Cardiac fibroblast (primary cell): ENCODE results near the gene SH2D2A.
A peak's percentile ranks its signal among the peaks of the same experiment; 100 is the strongest.

Source experiments
- DNase-seq, 2 donors: peaks; one replicate each; pipeline versions ENCODE4 v3.0.0 to v3.0.0-alpha.2; 2010; ENCODE audit warnings: low read depth in 2 of 2
- H3K4me3 ChIP-seq, 2 donors: replicated peaks in 1 of 2; 1 replicate in 1 of 2; 2 replicates in 1 of 2; pipeline ENCODE4 v1.5.1; 2011; ENCODE audit warnings: low read depth in 2 of 2, low read length in 2 of 2, mild to moderate bottlenecking in 2 of 2, moderate library complexity in 1 of 2
- CTCF ChIP-seq: IDR thresholded peaks from one replicate; pipeline ENCODE4 v1.5.1; 2011; ENCODE audit warnings: low read depth, mild to moderate bottlenecking, low read length, inconsistent platforms

Gene SH2D2A

GRCh38 chr1:156838972-156839371, 22.3 kb upstream of the SH2D2A start:
- H3K4me3 ChIP-seq = no peak overlapping the region
- peak; percentile 24 to 30 for DNase-seq
- TF ChIP-seq CTCF = peak; percentile 90

DNA sequence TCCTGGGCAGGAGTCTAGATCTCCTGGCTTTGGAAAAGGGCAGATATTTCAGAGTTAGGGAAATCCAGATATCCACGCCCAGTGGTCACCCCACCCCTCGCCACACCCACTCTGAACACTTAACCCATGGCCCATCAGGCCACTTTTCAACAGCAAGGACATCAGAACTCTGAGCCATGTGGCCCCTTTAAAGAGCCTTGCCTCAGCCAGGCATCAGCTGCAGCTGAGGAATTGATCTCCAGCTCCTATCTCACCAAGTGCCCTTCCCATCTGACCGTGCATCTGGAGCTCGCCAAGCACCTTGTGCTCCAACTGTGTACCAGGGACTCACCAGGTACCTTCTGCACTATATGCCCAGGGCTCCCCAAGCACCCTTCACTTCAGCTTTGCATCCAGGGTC, 20.2 kb upstream of the SH2D2A start:
- H3K4me3 ChIP-seq = no peak overlapping the region
- no peak for DNase-seq
- no peak for TF ChIP-seq CTCF

- no peak for DNase-seq
- H3K4me3 ChIP-seq = no peak overlapping the region
- TF ChIP-seq CTCF = no peak
Observed at GRCh38 chr1:156836041-156836654, 19.5 kb upstream of the SH2D2A start.

- TF ChIP-seq CTCF = no peak
- no peak overlapping the region for H3K4me3 ChIP-seq
- DNase-seq = no peak
Observed at GRCh38 chr1:156834322-156834721, 17.7 kb upstream of the SH2D2A start.

GRCh38 chr1:156833603-156834002, 17.0 kb upstream of the SH2D2A start:
- DNase-seq = no peak
- TF ChIP-seq CTCF = no peak

DNA sequence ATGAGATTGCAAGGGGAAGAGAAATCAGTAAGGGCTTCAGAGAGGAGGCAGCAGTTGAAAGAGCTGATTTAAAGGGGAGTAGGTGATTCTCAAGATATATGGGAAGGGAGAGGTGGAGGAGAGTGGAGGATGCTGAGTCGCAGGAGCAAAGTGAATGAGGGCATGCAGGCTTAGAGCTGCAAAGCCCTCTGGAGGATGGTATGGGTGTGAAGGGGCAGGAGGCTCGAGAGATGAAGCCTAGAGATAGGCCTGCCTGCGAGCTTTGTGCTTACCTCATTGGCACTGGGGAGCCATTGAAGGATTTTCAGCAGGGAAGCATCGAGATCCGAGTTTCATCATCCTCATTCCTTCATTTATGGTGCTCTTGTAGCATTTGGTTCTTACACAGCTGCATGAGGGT, 15.8 kb upstream of the SH2D2A start:
- DNase-seq = no peak
- no peak overlapping the region for H3K4me3 ChIP-seq
- TF ChIP-seq CTCF = no peak

More at GRCh38 chr1:156833603-156834002, 17.0 kb upstream of the SH2D2A start:
- H3K4me3 ChIP-seq = no peak overlapping the region
